ENCODE measurements around the gene CNTROB.

Gene CNTROB

DNA sequence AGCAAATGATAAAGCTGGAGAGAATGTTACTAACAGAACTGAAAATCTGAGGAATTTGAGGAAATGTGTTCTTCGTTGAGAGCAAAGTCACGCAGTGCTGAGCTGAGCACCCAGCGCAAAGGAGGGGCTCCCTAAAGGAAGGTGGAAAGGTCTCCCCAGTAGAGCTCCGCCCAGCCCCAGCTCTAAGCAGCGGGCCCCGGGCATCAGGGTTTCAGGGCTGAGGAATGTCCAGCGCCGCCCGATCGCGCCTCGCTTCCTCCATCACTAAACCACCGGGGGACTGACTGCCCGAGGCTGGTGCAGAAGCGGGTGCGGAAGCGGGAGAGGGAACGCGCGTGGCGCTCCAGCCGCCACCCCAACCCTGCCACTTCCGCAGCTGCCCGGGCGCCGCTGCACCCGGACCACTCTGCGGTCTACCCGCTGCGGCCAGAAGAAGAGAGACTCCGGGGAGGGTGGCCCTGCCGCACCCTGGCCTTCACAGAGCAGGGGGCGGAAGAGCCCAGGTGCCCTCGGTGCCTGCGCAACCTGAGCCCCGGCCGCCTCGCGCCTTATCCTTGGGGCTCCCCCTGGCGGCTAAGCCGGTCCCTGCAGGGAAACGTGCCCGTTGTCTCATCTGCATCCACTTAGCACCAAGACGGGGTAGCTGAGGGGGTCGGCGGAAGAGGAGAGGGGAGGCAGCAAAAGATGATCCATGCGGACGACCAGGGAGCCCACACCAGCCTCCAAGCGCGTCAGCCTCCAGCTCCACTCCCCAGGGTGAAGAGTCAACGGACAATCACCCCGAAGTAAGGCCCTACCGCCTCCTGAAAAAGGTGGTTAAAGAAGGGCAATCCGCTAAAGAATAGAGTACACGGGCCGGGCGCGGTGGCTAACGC, 58.0 kb downstream of the CNTROB start:
- DNase-seq (ENCODE audit: low spot score): peak; percentile 84

DNA sequence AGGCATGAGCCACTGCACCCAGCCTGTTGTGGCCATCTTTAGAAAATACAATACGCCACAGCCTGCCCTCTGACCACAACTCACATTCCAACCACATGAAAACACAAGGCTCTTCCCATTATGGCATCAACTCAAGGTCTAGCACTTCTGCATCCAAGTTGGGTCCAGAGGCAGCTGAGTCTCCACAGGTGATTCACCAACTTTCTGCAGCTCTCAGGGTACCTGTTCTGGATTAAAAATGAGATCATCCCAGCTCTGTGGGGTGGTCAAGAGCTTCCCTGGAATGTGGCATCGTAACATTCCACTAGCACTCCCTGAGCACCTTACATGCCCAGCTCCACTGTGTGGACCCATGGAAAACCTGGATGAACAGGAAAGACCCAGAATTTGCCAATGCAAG, 60.5 kb downstream of the CNTROB start:
- peak; percentile 99 for DNase-seq (ENCODE audit: low spot score)

DNA sequence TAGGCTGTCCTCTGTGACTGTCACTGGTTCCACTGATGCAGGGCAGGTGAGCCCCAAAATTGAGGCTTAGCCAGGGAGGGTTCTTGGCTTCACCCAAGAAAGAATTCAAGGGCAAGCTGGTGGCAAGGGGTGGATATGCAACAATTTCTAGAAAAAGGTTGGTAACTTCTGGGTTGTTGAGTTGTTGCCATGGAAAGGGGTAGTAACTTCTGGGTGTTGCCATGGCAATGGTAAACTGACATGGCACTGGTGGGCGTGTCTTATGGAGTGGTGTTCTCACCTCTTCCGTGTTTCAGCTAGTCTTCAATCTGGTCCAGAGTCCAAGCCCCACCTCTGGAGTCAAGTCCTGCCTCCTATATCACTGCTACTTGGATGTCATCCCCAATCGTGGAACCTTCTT, 60.9 kb downstream of the CNTROB start:
- peak; percentile 56 for DNase-seq (ENCODE audit: low spot score)

DNA sequence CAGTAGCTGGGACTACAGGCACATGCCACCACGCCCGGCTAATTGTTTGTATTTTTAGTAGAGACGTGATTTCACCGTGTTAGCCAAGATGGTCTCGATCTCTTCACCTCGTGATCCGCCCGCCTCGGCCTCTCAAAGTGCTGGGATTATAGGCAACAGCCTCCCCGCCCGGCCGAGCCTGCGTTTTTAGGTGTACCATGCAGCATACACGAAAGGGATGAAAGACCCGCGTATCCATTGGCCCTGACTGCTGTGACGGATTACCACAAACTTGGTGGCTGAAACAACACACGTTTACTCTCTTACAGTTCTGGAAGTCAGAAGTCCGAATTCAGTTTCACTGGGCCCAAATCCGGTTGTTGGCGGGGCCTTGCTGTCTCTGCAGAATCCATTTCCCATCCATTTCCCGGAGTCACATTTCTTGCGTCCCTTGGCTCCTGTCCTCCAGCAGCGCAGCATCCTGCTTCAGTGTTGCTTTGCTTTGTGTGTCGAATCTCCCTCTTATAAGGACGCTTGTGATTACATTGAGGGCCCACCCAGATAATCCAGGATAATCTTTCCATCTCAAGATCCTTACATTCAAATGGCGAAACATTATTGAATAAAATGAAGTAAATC, 62.1 kb downstream of the CNTROB start:
- no peak for DNase-seq (ENCODE audit: low spot score)

DNA sequence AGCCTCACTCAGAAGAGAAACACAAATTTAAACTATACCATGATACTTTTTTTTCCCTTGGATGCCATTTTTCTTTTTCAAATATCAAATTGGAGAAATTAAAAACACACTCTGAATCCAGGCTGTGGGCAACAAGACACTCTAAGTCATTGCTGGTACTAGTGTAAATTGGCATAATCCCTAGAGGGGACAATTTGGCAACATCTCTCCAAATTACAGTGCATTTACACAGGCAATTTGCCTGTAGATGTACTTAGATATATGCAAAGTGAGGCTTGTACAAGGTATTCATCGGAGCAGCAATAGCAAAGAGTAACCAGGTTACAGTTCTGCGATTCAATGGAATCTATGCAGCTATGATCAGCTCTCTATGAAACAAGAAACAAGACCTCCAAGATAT, 63.7 kb downstream of the CNTROB start:
- DNase-seq (ENCODE audit: low spot score): no peak

DNA sequence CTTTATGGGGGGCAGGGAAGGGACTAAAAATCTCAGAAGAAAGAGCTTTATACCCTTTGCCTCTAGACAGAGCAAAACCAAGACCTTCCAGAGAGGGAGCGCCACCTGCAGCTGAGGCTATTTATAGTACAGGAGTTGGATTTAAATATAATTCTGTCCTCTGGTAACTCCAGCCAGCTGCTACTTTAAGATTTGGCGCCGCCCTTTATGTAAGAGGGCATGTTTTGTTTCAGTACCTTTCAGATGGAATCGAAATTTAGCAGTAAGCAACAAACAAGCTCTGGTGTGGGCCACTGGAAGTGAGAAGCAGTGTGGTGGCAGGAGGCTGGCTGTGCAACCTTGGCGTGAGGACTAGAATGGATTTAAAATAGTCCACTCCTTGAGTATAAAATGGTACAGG, 65.2 kb downstream of the CNTROB start:
- DNase-seq (ENCODE audit: low spot score): peak; percentile 41
